Airway epithelial cell (primary cell): Measurements from ENCODE around the gene EEA1. TPM values are rescaled to one million over a fixed set of nuclear protein-coding genes. Genes with fewer than 3 reads are reported as not detected.

ENCODE experiments used
- total RNA-seq: library from RNA; depleted of rRNA; stranded (reverse); fragments of >200 nt; gene quantifications from 2 replicates; pipeline ENCODE4 v1.2.3, GENCODE V29; 2015

EEA1 gene
- total RNA-seq: 6.7 and 12.3 TPM in 2 replicates

DNA sequence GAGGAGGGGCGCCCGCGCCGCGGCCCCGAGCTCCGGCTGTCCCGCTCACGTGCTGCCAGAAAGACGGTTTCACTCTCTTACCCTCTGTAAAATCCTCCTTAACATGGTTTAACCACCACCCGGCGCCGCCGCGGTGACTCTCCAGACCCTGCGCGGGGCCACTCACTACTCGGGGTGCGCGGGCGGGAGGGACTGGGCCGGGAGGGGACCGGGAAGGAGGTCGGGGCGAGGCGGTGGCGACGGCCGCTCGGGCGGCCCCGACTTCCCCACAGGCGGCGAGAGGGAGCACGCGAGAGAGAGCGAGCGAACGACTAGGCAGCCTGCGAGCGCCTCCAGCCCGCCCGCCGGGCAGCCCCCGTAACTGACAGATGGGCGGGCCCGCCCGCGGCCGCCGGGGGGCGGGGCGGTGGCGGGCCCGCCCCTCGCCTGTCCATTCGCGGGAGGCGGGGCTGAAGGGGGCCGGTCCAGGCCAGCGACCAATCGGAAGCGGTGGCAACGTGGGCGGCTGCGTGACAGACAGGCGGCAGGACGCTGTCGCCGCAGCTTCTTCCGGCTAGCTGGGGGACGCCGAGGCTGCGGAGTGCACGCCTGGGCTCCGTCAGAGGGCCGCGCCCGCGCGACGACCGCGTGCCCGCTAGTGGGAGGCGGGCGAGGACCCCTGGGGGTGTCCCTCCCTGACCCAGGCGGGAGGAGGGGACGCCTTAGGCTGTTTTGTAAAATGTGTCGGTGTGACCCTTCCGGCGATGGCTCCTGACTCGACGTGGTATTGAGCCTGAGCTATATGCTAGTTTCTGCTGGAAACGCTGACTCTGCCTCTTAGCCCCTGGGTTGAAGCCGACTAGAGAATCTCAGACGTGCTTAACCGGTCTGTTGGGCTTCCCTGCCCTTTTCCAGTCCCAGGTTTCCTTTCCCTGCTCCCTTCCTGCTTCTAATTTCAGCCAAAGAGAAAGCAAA, at the start of gene EEA1:
Gene EEA1 (minus strand): TSS at position 334 of the 954 bp plus-strand sequence. CDS start 229 bp downstream, at position 105.

Other genes with a start within 250 kb of the EEA1 start
- gene PLEKHG7, start 226.3 kb downstream of the EEA1 start, total RNA-seq: not detected in 2 replicates